ENCODE results near the gene RPRD1A.

The RPRD1A gene

DNA sequence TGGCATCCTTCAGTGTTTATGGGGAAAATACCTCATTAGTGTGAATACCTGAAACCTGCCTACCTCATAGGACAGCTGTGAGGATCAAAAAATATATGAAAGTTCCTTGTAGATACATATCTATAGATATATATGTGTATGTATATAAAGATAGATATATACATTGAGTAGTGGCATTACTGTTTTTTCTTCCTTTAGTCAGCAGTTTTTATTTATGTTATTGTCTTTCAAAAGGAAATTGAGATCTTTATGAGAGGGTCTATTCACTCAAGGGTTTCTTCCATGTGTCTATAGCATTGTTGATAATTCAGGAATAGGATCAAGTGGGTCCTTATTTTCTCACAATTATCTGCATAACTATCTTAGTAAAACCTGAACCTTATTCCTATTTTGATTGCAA lies 88.2 kb downstream of the RPRD1A start:
- in situ Hi-C loops (cut with MboI; ENCODE audit: low sequenced_read_pairs), result no loop called here

DNA sequence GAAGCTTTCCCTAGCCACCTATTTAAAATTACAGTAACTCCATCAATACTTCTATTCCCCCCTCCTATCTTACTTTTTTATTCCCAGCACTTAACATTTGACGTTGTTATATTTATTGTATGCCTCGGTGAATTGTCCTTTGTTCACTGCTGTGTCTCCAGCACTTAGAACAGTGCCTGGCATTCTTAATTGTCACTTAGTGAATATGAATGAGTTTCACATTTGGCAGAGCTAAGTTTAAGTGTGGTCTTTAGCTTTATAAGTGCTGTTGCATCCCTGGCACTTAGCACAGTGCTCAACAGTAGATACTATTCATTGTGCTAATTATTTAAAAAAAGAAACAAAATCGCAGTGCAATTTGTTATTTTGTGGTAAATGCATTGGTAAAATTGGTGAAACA lies 93.2 kb downstream of the RPRD1A start:
- in situ Hi-C loops (cut with MboI; ENCODE audit: low sequenced_read_pairs), result loop anchor here (25.0 kb wide), 1 partner anchor 587 kb away; the partner anchor contains the start of gene ZNF396

DNA sequence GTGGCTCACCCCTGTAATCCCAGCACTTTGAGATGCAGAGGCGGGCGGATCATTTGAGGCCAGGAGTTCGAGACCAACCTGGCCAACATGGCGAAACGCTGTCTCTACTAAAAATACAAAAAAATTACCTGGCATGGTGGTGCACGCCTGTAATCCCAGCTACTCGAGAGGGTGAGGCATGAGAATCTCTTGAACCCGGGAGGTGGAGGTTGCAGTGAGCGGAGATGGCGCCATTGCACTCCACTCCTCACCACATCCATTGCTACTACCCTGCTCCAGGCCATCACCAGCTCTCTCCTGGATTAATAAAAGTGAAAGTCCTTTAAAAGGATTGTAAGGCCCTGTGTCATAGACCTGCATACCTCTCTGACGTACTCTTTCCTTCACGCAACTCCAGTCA lies 93.7 kb downstream of the RPRD1A start:
- in situ Hi-C loops (cut with MboI; ENCODE audit: low sequenced_read_pairs), result loop anchor here (25.0 kb wide), 1 partner anchor 586 kb away; the partner anchor contains the start of gene ZNF396

DNA sequence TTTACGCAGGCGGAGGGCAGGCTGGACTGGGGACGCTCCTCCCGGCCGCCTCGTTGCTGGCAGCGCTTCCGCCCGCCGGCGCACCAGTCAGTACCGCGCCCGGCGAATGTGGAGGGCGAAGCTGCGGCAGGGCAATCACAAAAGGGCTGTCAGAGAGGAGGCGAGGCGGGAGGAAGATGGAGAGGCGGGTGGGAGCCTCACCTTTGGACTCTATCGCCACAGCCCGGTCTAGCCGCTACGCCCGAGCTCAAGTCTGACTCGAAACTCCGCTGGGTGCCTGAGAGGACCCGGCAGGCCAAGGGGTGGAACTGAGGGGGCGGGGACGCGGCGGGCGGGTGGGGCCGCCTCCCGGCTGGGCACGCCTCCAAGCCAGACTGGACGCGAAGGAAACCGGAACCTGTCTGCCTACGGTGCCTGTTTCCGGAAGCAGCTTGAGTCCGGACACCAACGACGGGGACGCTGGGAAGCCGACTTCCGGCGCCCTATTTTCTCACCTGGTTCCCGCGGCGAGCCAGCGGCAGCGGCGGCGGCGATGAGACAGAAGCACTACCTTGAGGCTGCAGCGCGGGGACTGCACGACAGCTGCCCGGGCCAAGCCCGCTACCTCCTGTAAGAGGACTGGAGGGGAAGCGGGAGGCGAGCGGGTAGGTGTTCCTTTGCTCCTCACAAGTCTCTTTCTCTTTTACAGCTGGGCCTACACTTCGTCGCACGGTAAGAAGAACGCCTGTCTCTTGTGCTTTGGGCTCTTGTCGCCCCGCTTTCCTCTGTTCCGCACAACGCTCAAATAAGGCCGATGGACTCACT lies 95.0 kb downstream of the RPRD1A start, which contains the start of gene RMP24:
RMP24 (plus strand) TSS at position 483 of the 804 bp plus-strand sequence.
- in situ Hi-C loops (cut with MboI; ENCODE audit: low sequenced_read_pairs), result loop anchor here (25.0 kb wide), 1 partner anchor 585 kb away; the partner anchor contains the start of gene ZNF396

DNA sequence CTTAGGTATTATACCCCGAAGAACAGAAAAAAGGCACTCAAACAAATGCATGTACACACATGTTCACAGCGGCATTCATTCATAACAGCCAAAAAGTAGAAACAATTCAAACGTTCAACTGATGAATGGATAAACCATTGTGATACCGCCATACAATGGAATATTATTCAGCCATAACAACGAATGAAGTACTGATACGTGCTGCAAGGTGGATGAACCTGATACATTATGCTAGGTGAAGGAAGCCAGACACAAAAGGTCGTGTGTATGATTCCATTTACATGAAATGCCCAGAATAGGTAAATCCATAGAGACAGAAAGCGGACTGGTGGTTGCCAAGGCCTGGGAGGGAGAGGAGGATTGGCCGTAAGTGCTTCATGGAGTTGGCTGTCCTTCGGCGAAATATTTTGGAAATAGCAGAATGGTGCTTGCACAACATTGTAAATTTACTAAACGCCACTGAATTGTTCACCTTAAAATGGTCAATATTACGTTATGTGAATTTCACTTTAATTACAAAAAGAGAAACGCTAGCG lies 95.6 kb downstream of the RPRD1A start:
- in situ Hi-C loops (cut with MboI; ENCODE audit: low sequenced_read_pairs), result loop anchor here (25.0 kb wide), 1 partner anchor 584 kb away; the partner anchor contains the start of gene ZNF396

DNA sequence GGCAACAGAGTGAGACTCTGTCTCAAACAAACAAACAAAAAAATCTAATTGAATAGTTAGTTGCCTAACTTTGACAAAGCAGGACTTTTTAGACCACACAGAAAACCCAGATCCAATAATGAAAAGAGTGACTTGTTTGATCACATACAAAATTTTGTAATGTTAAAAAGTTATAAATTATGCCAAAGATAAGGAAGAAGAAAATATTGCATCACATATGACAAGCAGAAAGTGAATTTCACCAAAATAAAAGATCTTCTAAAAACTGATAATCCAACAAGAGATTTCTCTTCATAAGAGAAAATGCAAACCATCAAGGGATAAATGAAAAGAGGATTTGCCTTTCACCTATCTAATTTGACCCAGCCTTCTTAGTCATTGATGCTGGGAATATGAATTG lies 97.7 kb downstream of the RPRD1A start:
- in situ Hi-C loops (cut with MboI; ENCODE audit: low sequenced_read_pairs), result loop anchor here (25.0 kb wide), 1 partner anchor 582 kb away; the partner anchor contains the start of gene ZNF396

DNA sequence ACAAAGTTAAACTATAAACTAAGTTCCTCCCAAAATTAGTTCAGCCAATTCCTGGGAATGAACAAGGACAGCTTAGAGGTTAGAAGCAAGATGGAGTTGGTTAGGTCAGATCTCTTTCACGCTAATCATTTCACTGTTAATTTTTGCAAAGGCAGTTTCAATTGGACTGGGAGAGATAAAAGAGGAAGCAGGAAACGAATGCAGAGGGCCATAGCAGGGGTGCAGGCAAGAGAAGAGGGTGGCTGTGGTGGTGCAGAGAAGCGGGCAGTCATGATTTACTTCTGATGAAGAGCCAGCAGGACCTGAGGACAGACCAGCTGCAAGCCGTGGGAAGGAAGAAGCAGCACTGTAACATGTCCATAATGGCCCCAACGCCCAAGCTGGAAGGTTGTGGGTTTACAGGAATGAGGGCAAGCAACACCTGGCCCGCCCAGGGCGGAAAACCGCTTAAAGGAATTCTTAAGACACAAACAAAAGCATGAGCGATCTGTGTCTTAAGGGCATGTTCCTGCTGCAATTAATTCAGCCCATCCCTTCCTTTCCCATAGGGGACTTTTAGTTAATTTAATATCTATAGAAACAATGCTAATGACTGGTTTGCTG lies 99.0 kb downstream of the RPRD1A start:
- in situ Hi-C loops (cut with MboI; ENCODE audit: low sequenced_read_pairs), result loop anchor here (25.0 kb wide), 1 partner anchor 581 kb away; the partner anchor contains the start of gene ZNF396

DNA sequence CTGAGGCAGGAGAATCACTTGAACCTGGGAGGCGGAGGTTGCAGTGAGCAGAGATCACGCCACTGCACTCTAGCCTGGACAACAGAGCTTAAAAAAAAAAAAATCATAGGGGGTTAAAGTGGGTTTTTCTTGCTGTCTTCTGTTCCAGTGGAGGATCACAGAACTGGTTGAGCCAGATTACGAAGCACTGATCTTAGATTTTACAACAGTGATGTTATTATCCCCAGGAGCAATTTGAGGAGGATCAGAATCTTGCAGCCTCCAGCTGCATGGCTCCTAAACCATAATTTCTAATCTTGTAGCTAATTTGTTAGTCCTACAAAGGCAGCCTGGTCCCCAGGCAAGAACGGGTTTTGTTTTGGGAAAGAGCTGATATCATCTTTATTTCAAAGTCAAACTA lies 99.5 kb downstream of the RPRD1A start:
- in situ Hi-C loops (cut with MboI; ENCODE audit: low sequenced_read_pairs), result loop anchor here (25.0 kb wide), 1 partner anchor 581 kb away; the partner anchor contains the start of gene ZNF396

DNA sequence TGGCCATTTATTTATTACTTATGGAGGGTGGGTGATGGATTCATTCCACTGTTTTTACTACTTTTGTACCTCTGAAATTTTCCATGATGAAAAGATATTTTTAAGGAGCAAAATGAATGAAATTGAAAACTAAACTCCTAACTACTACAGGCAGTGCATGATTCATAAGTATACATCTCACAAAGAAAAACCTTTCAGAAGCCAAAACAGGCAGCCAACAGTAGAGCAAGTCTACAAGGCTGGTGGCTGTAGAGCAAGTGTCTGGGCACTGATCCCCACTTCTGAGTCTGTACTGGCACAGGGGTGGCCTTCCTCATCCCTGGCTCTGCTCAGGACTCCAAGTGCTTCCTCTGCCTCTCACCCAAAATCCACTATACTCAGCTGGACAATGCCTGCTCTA lies 103.0 kb downstream of the RPRD1A start:
- in situ Hi-C loops (cut with MboI; ENCODE audit: low sequenced_read_pairs), result loop anchor here (25.0 kb wide), 1 partner anchor 577 kb away; the partner anchor contains the start of gene ZNF396

DNA sequence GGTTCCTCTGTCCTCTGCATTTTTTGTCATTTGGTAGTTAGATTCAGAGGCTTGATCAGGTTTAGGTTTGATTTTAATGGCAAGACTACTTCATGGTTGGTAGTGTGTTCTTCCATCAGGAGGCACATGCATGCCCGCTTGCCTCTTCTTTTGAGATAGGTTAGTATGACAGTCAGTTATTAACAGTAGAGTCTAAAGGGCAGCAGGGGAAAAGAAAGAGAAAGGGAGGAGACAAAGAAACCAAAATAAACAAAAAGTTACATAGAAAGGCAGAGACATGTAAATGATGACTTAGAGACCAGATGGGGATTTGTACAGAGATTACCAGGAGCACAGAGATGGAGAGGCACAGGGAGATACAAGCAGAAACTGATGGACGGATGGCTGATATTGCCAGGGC lies 105.0 kb downstream of the RPRD1A start:
- in situ Hi-C loops (cut with MboI; ENCODE audit: low sequenced_read_pairs), result loop anchor here (25.0 kb wide), 1 partner anchor 575 kb away; the partner anchor contains the start of gene ZNF396

DNA sequence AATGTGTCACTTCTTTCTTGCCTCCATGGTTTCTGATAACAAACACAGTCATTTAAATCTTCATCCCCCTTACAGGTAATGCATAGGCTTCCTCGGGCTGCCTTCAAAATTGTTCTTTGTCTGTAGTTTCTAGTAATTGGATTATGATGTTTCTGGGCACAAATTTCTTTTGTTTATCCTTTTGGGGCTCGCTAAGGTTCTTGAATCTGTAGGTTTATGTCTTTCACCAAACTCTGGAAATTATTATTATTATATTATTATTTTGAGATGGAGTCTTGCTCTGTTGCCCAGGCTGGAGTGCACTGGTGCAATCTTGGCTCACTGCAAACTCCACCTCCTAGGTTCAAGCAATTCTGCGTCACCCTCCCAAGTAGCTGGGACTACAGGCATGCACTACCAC lies 111.1 kb downstream of the RPRD1A start:
- in situ Hi-C loops (cut with MboI; ENCODE audit: low sequenced_read_pairs), result loop anchor here (25.0 kb wide), 1 partner anchor 569 kb away; the partner anchor contains the start of gene ZNF396

DNA sequence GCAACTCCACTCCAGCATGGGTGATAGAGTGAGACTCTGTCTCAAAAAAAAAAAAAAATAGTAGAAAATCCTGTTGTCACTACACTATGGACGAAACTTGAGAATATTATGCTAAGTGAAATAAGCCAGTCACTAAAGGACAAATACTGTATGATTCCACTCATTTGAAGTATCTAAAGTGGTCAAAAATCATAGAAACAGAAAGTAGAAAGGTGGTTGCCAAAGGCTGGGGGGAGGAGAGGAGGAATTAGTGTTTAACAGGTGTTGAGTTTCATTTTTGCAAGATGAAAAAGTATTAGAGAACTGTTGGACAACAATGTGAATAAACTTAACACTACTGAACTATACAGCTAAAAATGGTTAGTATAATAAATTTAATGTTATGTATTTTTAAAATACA lies 113.7 kb downstream of the RPRD1A start:
- in situ Hi-C loops (cut with MboI; ENCODE audit: low sequenced_read_pairs), result loop anchor here (25.0 kb wide), 1 partner anchor 566 kb away; the partner anchor contains the start of gene ZNF396

DNA sequence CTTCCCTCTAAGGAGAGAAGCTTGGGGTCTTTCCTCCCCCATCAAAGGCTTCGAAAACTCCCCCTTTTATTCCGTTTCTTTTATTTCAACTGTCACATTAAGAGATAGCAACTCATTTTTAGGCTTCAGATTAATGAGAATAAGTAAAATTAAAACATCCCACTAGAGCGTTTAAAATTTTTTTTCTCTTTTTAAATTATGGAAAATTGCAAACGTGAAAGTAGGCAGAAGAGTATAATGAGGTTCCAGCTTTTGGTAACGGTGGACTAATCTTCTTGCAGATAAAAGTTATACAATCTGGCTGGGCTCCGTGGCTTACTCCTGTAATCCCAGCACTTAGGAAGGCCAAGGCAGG lies 116.8 kb downstream of the RPRD1A start:
- in situ Hi-C loops (cut with MboI; ENCODE audit: low sequenced_read_pairs), result loop anchor here (25.0 kb wide), 1 partner anchor 563 kb away; the partner anchor contains the start of gene ZNF396

DNA sequence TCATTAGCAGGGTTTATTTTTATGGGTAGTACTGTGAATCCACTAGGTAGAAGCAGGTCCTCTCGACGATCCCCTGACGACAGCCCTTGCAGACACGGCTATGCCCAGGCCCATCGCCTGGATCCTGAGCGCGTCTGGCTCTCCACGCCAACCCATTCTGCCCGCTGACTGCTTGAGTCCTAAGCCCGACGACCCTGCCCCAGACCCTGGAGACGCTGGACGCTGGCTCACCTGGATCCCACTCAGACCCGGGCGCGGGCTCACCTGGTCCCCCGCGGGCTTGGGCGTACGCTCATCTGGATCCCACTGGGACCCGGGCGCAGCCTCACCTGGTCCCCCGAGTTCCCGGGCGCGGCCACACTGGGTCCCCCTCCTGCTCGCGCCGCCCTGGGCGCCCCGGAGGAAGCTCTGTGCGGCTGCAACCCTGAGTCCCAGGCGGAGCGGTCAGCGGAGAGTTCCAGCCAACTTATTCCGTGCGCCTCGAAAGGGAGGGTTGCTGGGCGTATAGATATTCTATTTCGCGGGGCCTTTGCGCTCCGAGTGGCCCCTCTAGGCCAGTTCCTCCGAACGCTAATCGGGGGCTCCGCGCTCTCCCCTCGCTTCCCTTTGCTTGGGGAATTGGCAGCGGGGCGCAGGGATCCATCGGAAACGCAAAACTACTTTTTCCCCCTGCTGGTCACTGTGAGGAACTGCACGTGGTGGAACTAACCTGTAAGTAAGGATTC lies 117.3 kb downstream of the RPRD1A start:
- in situ Hi-C loops (cut with MboI; ENCODE audit: low sequenced_read_pairs), result loop anchor here (5.0 to 25.0 kb wide), 2 partner anchors 193 to 563 kb away; partner anchors contain the start of gene ZNF396

DNA sequence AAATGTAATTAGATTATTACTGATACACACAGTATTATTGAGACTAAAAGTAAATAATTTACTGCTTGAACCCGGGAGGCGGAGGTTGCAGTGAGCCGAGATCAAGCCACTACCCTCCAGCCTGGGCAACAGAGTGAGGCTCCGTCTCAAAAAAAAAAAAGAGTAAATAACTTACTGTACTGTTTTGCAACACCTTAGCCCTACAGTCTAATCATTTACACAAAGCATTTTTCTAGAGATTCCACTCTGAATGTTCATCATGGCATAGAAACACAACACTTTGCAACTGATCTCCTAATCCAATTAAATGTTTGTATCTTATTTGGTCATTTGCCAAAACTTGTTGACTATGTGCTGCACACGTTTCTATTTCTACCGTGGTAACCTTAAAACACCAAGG lies 118.3 kb downstream of the RPRD1A start:
- in situ Hi-C loops (cut with MboI; ENCODE audit: low sequenced_read_pairs), result loop anchor here (5.0 kb wide), 1 partner anchor 192 kb away; no protein-coding TSS in a partner anchor

DNA sequence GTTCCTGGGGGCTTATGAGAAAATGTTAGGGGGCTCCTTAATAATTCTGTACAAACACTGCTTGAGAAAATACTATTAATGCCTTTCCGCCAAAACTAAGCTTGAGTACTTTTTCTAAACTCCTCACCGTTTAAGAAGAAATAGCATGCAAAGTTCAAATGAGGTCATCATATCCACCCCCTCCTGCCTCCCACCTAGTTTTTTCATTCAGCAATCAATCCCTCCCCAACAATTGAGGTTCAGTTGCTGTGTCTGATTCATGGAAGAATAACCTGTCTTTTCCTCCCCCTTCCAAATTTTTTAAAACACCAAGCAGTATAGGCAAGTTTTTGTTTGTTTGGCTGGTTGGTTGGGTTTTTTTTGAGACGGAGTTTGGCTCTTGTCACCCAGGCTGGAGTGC lies 119.3 kb downstream of the RPRD1A start:
- in situ Hi-C loops (cut with MboI; ENCODE audit: low sequenced_read_pairs), result loop anchor here (5.0 kb wide), 1 partner anchor 191 kb away; no protein-coding TSS in a partner anchor

DNA sequence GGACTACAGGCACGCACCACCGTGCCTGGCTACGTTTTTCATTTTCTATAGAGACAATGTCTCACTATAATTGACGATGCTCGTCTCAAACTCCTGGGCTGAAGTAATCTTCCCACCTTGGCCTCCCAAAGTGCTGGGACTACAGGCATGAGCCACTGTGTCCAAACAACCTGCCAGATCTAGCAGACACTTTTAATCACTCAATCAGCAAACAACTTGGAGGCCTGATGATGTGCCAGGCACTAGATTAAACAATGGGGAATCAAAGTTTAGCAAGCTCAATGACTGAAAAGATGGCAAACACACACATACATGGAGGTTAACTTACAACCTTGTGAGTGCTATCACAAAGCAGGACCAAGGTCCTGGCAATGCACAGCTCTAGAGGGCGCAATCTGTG lies 124.7 kb downstream of the RPRD1A start:
- in situ Hi-C loops (cut with MboI; ENCODE audit: low sequenced_read_pairs), result no loop called here

DNA sequence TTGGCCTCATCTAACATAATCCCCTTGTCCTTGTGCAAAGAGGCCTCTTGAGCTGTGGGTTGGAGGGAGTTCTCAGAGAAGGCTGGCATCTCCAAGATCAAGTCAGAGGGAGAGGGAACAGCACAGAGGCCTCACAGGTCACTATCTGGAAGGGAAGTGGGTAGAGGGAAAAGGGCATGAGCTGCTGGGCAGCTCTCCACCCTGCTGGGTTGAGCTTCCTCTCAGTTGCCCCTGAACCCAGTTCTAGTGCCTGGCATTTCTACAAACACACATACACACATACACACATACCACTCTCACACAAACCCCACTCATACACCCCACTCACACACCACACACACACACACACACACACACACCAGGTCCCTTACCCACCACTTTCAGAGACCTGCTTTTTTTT lies 125.2 kb downstream of the RPRD1A start:
- in situ Hi-C loops (cut with MboI; ENCODE audit: low sequenced_read_pairs), result no loop called here

DNA sequence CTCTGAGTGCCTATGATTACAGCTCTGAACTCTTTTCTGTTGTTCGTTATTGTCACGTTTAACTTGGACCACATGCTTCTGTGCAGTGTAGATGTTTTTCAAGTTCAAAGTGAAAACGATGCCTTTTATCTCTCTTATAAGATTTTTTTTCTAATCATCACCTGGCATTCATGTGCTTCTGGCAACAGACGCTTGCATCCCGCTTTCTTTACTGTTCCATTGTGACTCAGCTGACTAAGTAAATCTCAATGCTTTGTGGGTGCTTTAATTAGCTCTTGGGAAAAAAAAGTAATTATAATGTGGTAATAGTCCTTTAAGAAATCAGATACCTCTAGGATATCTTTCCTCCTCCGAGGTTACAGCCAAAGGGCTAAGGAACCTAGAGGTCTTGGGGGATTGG lies 126.1 kb downstream of the RPRD1A start:
- in situ Hi-C loops (cut with MboI; ENCODE audit: low sequenced_read_pairs), result no loop called here

Data from HL-60/S4 (cell line).